ENCODE measurements around the gene SPDYE16.
A peak's percentile ranks its signal among the peaks of the same experiment; 100 is the strongest.
"Not testable (repeated sequence)": the region's sequence is repeated elsewhere in the genome, so short reads cannot be mapped to it uniquely, and the experiment has no call there.

The SPDYE16 gene

DNA sequence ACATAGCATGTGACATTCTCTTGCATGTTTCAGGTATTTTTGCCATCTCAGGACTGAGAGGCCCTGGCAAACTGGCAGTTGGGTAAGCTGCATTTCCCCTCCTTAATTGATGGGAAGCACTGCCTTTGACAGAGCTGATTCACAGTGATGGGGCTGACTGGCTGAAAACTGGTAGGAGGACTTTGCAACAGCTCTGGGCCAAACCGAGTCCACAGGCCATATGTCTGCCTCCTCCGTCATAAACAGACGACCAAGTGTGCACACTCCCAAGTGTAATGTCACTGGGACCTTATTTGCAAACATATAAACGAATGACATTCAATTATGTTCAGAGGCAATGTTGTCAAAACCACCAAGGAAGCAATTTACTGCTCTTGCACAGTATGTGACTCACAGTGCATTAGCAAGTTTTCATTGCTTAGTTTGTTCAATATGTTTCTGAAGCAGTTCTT is 27.3 kb upstream of the SPDYE16 start:
- H3K4me1 ChIP-seq (ENCODE audit: control insufficient read depth, low read depth, low read length); H3K27me3 ChIP-seq (ENCODE audit: control insufficient read depth, insufficient read depth, low read length); H3K9me3 ChIP-seq (ENCODE audit: control insufficient read depth, low read depth, low read length); H3K36me3 ChIP-seq (ENCODE audit: control insufficient read depth, low read depth, low read length); H3K9ac ChIP-seq (ENCODE audit: low read length); H3K27ac ChIP-seq (ENCODE audit: low read length); H3K4me3 ChIP-seq (ENCODE audit: low read length): not testable (repeated sequence)

DNA sequence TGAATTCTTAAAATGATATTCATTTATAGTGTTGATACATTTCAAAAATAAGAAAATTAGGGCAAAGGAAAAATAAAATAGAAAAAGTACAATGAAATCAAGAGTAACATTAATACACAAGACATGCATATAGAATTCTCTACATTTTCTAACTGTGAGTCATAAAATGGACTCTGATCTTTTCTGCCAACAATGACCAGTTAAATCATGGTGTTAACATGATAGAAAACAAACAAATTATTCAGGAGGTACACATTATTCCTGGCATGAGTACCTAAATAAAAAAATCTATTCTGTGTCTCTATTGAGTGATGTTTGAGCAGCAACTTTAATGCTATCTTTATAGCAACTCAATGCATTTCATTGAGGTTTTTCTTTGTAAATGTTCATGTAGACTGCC is 25.6 kb upstream of the SPDYE16 start:
- not testable (repeated sequence) for H3K4me3 ChIP-seq (ENCODE audit: low read length); H3K9me3 ChIP-seq (ENCODE audit: control insufficient read depth, low read depth, low read length); H3K9ac ChIP-seq (ENCODE audit: low read length); H3K4me1 ChIP-seq (ENCODE audit: control insufficient read depth, low read depth, low read length); H3K27me3 ChIP-seq (ENCODE audit: control insufficient read depth, insufficient read depth, low read length); H3K36me3 ChIP-seq (ENCODE audit: control insufficient read depth, low read depth, low read length); H3K27ac ChIP-seq (ENCODE audit: low read length)

DNA sequence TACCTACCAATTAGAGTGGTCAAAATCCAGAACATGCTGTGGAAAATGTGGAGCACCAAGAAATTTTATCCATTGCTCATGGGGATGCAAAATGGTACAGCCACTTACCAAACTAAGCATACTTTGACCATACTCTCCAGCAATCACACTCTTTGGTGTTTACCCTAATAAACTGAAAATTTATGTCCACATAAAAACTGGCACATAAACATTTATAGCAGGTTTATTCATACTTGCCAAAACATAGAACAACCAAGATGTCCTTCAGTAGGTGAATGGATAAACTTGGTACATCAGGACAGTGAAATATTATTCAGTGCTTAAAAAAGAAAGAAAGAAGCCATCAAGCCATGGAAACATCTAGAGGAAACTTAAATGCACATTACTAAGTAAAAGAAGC is 24.7 kb upstream of the SPDYE16 start:
- H3K4me1 ChIP-seq (ENCODE audit: control insufficient read depth, low read depth, low read length); H3K9ac ChIP-seq (ENCODE audit: low read length); H3K27ac ChIP-seq (ENCODE audit: low read length): not testable (repeated sequence)

DNA sequence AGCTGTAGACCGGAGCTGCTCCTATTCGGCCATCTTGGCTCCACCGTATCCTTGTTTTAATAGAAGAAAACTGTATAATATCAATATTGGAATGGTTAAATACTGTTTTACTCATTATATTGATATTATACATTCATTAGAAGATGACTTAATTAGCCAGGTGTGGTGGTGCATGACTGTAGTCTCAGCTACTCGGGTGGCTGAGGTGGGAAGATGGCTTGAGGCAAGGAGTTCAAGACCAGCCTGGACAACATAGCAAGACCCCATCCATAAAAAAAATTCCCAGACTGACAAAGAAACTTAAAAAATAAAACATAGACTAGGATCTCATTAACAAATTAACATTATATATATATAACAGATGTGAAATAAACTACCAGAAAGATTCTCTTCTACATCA is 24.2 kb upstream of the SPDYE16 start:
- not testable (repeated sequence) for H3K27ac ChIP-seq (ENCODE audit: low read length); H3K9me3 ChIP-seq (ENCODE audit: control insufficient read depth, low read depth, low read length); H3K4me3 ChIP-seq (ENCODE audit: low read length); H3K36me3 ChIP-seq (ENCODE audit: control insufficient read depth, low read depth, low read length); H3K9ac ChIP-seq (ENCODE audit: low read length); H3K27me3 ChIP-seq (ENCODE audit: control insufficient read depth, insufficient read depth, low read length); H3K4me1 ChIP-seq (ENCODE audit: control insufficient read depth, low read depth, low read length)

More for the DNA sequence above, 24.7 kb upstream of the SPDYE16 start:
- H3K9me3 ChIP-seq (ENCODE audit: control insufficient read depth, low read depth, low read length); H3K36me3 ChIP-seq (ENCODE audit: control insufficient read depth, low read depth, low read length); H3K4me3 ChIP-seq (ENCODE audit: low read length); H3K27me3 ChIP-seq (ENCODE audit: control insufficient read depth, insufficient read depth, low read length): not testable (repeated sequence)

DNA sequence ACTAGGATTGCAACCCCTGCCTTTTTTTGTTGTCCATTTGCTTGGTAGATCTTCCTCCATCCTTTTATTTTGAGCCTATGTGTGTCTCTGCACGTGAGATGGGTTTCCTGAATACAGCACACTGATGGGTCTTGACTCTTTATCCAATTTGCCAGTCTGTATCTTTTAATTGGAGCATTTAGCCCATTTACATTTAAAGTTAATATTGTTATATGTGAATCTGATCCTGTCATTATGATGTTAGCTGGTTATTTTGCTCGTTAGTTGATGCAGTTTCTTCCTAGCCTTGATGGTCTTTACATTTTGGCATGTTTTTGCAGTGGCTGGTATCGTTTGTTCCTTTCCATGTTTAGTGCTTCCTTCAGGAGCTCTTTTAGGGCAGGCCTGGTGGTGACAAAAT is 21.9 kb upstream of the SPDYE16 start:
- H3K9ac ChIP-seq (ENCODE audit: low read length); H3K4me1 ChIP-seq (ENCODE audit: control insufficient read depth, low read depth, low read length); H3K4me3 ChIP-seq (ENCODE audit: low read length); H3K27me3 ChIP-seq (ENCODE audit: control insufficient read depth, insufficient read depth, low read length); H3K36me3 ChIP-seq (ENCODE audit: control insufficient read depth, low read depth, low read length); H3K27ac ChIP-seq (ENCODE audit: low read length); H3K9me3 ChIP-seq (ENCODE audit: control insufficient read depth, low read depth, low read length): not testable (repeated sequence)

DNA sequence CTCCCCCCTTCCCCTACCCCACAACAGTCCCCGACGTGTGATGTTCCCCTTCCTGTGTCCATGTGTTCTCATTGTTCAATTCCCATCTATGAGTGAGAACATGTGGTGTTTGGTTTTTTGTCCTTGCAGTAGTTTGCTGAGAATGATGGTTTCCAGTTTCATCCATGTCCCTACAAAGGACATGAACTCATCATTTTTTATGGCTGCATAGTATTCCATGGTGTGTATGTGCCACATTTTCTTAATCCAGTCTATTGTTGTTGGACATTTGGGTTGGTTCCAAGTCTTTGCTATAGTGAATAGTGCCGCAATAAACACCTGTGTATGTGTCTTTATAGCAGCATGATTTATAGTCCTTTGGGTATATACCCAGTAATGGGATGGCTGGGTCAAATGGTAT is 18.2 kb upstream of the SPDYE16 start:
- not testable (repeated sequence) for H3K9ac ChIP-seq (ENCODE audit: low read length); H3K4me3 ChIP-seq (ENCODE audit: low read length); H3K36me3 ChIP-seq (ENCODE audit: control insufficient read depth, low read depth, low read length); H3K4me1 ChIP-seq (ENCODE audit: control insufficient read depth, low read depth, low read length); H3K27me3 ChIP-seq (ENCODE audit: control insufficient read depth, insufficient read depth, low read length); H3K9me3 ChIP-seq (ENCODE audit: control insufficient read depth, low read depth, low read length); H3K27ac ChIP-seq (ENCODE audit: low read length)

DNA sequence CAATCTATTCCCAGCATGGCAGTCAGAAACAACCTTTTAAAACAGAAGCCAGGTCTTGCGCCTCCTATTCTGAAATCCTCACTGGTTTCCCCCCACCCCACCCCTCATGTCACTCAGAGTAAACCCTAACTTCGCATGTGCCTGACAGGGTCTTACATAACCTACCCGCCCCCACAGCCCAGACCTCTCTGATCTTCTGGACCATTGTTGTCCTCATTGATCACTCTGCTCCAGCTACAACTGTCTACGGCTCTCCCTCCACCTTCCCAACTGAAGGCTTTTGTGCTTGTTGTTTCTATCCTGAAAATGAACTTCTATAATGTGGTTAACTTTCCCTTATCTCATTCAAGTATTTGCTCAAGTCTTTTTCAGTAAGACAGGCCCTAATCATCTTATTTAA is 17.1 kb upstream of the SPDYE16 start:
- not testable (repeated sequence) for H3K27me3 ChIP-seq (ENCODE audit: control insufficient read depth, insufficient read depth, low read length); H3K36me3 ChIP-seq (ENCODE audit: control insufficient read depth, low read depth, low read length); H3K4me1 ChIP-seq (ENCODE audit: control insufficient read depth, low read depth, low read length); H3K9ac ChIP-seq (ENCODE audit: low read length); H3K4me3 ChIP-seq (ENCODE audit: low read length); H3K27ac ChIP-seq (ENCODE audit: low read length); H3K9me3 ChIP-seq (ENCODE audit: control insufficient read depth, low read depth, low read length)

DNA sequence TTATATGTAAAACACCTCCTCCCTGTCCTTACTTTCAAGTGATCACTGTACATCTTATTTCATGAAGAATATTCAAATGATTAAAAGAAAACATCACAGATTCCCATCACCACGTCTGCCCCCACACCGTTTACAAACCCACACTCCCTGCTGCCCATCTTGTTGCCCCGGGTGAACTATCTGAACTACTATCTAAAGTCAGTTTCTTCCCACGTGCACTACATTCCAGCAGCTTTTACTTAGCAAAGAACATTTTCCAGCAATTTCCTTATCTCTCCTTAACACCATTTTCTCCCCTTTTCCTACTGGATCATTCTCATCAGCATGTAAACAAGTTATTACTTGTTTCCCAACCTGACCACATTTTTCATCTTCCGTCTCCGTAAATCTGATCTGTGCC is 16.6 kb upstream of the SPDYE16 start:
- H3K27me3 ChIP-seq (ENCODE audit: control insufficient read depth, insufficient read depth, low read length); H3K4me1 ChIP-seq (ENCODE audit: control insufficient read depth, low read depth, low read length); H3K9me3 ChIP-seq (ENCODE audit: control insufficient read depth, low read depth, low read length); H3K9ac ChIP-seq (ENCODE audit: low read length); H3K36me3 ChIP-seq (ENCODE audit: control insufficient read depth, low read depth, low read length); H3K4me3 ChIP-seq (ENCODE audit: low read length); H3K27ac ChIP-seq (ENCODE audit: low read length): not testable (repeated sequence)

DNA sequence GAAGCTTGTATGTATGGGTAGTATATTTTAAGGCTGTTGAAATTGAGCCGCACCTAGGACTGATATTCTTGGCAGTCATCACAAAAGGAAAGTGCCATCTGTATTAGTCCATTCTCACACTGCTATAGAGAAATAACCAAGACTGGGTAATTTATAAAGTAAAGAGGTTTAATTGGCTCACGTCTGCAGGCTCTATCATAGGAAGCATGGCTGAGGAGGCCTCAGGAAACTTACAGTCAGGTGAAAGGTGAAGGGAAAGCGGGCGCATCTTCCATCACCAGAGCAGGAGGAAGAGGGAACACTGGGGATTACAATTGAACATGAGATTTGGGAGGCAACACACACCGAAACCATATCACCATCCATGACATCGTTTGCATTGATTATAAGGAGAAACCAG is 8.9 kb upstream of the SPDYE16 start:
- not testable (repeated sequence) for H3K27me3 ChIP-seq (ENCODE audit: control insufficient read depth, insufficient read depth, low read length); H3K4me1 ChIP-seq (ENCODE audit: control insufficient read depth, low read depth, low read length); H3K4me3 ChIP-seq (ENCODE audit: low read length); H3K9me3 ChIP-seq (ENCODE audit: control insufficient read depth, low read depth, low read length); H3K36me3 ChIP-seq (ENCODE audit: control insufficient read depth, low read depth, low read length); H3K9ac ChIP-seq (ENCODE audit: low read length); H3K27ac ChIP-seq (ENCODE audit: low read length)

DNA sequence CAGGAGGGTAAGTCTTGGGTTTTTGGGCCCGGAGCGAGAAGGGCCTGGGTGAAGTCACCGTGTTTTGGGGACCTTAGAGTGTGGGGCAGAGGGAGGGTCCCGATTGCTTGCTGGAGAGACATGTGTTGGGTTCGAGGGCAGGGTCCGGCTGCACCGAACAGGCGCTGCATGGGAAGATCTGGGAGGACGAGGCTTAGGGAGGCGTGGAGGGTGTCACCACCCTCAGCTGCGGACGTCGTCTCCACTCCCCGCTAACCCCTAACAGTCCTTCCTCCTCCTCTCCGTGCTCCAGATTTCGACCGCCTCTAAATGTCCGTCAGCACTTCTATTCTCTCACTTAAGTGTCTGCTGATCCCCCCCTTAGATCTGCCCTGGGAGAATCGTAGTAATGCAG is 6.8 kb upstream of the SPDYE16 start:
- not testable (repeated sequence) for H3K27me3 ChIP-seq (ENCODE audit: control insufficient read depth, insufficient read depth, low read length)
- H3K4me3 ChIP-seq (ENCODE audit: low read length), result peak overlapping the region; percentile 69

DNA sequence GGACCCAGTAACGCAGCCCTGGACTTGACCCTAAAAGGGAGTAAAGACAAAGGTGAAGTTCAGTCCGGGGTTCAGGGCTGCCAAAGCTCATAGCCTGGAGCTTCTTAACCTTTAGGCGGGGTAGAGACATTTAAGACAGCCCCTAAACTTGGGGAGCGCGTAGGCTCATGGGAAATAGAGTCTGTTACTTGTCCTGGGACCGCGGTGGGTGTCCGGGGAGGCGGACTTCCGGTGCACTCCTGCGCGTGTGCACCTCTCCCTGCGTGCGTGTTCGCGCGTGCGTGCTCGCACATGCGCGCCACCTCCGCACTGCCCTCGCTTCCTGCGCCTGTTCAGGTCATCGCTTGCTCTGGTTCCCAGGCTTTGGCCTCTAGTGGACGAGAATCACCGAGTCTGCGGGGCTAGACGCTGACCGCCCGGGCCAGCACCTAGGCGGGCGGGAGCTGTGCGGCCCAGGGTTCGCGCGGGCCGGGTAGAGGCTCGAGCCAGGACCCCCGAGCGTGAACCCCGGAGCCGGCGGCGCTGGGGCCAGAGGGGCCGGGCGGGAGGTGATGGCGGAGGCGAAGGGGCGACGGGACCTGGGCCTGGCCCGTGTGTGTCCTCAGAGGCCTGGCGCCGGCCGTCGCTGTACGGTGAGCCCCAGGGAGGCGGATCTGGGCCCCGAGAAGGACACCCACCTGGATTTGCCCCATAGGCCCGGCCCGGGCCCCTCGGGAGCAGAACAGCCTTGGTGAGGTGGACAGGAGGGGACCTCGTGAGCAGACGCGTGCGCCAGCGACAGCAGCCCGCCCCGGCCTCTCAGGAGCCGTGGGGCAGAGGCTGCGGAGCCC is 6.1 kb upstream of the SPDYE16 start:
- Histone ChIP-seq H3K4me3 (ENCODE audit: low read length) (peak overlapping the region; percentile 69), H3K9ac (ENCODE audit: low read length) (peak overlapping the region; percentile 73)
- H3K27ac ChIP-seq (ENCODE audit: low read length); H3K36me3 ChIP-seq (ENCODE audit: control insufficient read depth, low read depth, low read length); H3K9me3 ChIP-seq (ENCODE audit: control insufficient read depth, low read depth, low read length); H3K4me1 ChIP-seq (ENCODE audit: control insufficient read depth, low read depth, low read length); H3K27me3 ChIP-seq (ENCODE audit: control insufficient read depth, insufficient read depth, low read length): not testable (repeated sequence)

More for the DNA sequence above, 6.8 kb upstream of the SPDYE16 start:
- H3K4me1 ChIP-seq (ENCODE audit: control insufficient read depth, low read depth, low read length); H3K27ac ChIP-seq (ENCODE audit: low read length); H3K9me3 ChIP-seq (ENCODE audit: control insufficient read depth, low read depth, low read length); H3K36me3 ChIP-seq (ENCODE audit: control insufficient read depth, low read depth, low read length): not testable (repeated sequence)
- H3K9ac ChIP-seq (ENCODE audit: low read length), result peak overlapping the region; percentile 73

DNA sequence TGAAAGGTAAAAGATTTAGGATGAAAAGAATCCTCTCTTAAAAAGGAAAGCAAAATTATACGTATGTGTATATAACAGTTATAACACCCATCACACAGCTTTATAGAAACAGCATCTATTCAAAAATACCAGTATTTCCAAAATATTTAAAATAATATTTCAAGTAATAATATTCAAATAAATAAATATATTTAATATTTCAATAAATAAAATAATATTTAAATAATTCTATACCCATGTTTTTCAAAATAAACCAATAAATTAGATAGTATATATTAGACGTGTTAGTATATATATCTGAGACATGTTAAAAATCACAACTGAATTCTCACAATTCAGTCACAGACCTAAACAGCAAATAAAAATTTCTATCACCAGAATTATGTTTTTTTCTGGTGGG is 11.5 kb downstream of the SPDYE16 start:
- not testable (repeated sequence) for H3K9ac ChIP-seq (ENCODE audit: low read length); H3K9me3 ChIP-seq (ENCODE audit: control insufficient read depth, low read depth, low read length); H3K27ac ChIP-seq (ENCODE audit: low read length); H3K27me3 ChIP-seq (ENCODE audit: control insufficient read depth, insufficient read depth, low read length); H3K36me3 ChIP-seq (ENCODE audit: control insufficient read depth, low read depth, low read length); H3K4me3 ChIP-seq (ENCODE audit: low read length); H3K4me1 ChIP-seq (ENCODE audit: control insufficient read depth, low read depth, low read length)

Measured in iPS-18a (cell line).